Activated CD4-positive, alpha-beta memory T cell treated with anti-CD3 and anti-CD28 coated beads, Interleukin-2, amount 10 ng/mL, durations not matched to agents 7 days and 5 days (primary cell): Measurements from ENCODE around the gene CEP170B. TPM values are rescaled to one million over a fixed set of nuclear protein-coding genes. Genes with fewer than 3 reads are reported as not detected.
"Not testable (repeated sequence)": the region's sequence is repeated elsewhere in the genome, so short reads cannot be mapped to it uniquely, and the experiment has no call there.

Source experiments
- CTCF ChIA-PET: fragments of 350-600 bp; sonication (Branson Sonifier 250); formaldehyde crosslinking; loops from one replicate; lab custom pipeline; 2021; ENCODE audit warnings: antibody characterized with exemption, inconsistent platforms; lab: Charles Lee
- POLR2A ChIA-PET: fragments of 350-600 bp; sonication (Branson Sonifier 250); formaldehyde crosslinking; loops from one replicate; lab custom pipeline; 2021; ENCODE audit warnings: antibody characterized with exemption; lab: Charles Lee
- DNase-seq: peaks from one replicate; pipeline ENCODE4 v3.0.0-alpha.2; 2020
- H3K27ac Mint-ChIP-seq: one replicate; pipeline ENCODE4 v1.8.0; 2021; ENCODE audit warnings: mild to moderate bottlenecking, mixed read lengths
- H3K27me3 Mint-ChIP-seq: one replicate; pipeline ENCODE4 v1.8.0; 2021; ENCODE audit warnings: mixed read lengths
- H3K36me3 Mint-ChIP-seq: one replicate; pipeline ENCODE4 v1.8.0; 2021; ENCODE audit warnings: low read depth, mixed read lengths
- H3K4me1 Mint-ChIP-seq: one replicate; pipeline ENCODE4 v1.8.0; 2021; ENCODE audit warnings: mixed read lengths
- H3K4me3 Mint-ChIP-seq: one replicate; pipeline ENCODE4 v1.8.0; 2021; ENCODE audit warnings: mild to moderate bottlenecking, mixed read lengths
- H3K9me3 Mint-ChIP-seq: one replicate; pipeline ENCODE4 v1.8.0; 2021; ENCODE audit warnings: mixed read lengths
- total RNA-seq, 2 experiments: library from RNA; stranded (reverse); gene quantifications; one replicate each; pipeline ENCODE4 v1.2.3, GENCODE V29; 2021

Gene CEP170B
- total RNA-seq, 2 experiments from 2014 or later: 3.0 to 3.2 TPM

- Mint-ChIP-seq H3K27ac (no peak overlapping the region), H3K36me3 (no peaks in the 10 kb centered on the region), H3K9me3 (no peaks in the 10 kb centered on the region), H3K27me3 (no peaks in the 10 kb centered on the region), H3K4me1 (no peaks in the 10 kb centered on the region), H3K4me3 (no peak overlapping the region)
- CTCF ChIA-PET: no interaction called here
- POLR2A ChIA-PET: no interaction called here
- DNase-seq: no peak
These were observed 24.3 kb downstream of the CEP170B start for GRCh38 chr14:104889375-104889757.

GRCh38 chr14:104890292-104890691 is 25.2 kb downstream of the CEP170B start:
- POLR2A ChIA-PET, H3K27ac Mint-ChIP-seq, H3K27me3 Mint-ChIP-seq, DNase-seq, CTCF ChIA-PET, H3K36me3 Mint-ChIP-seq, H3K4me3 Mint-ChIP-seq, H3K4me1 Mint-ChIP-seq, H3K9me3 Mint-ChIP-seq: not testable (repeated sequence)

GRCh38 chr14:104891121-104891551 is 26.1 kb downstream of the CEP170B start:
- Mint-ChIP-seq H3K9me3 (no peaks in the 10 kb centered on the region), H3K36me3 (no peaks in the 10 kb centered on the region), H3K4me3 (no peak overlapping the region), H3K27me3 (no peaks in the 10 kb centered on the region), H3K27ac (no peak overlapping the region), H3K4me1 (no peaks in the 10 kb centered on the region)
- POLR2A ChIA-PET: no interaction called here
- DNase-seq: no peak
- CTCF ChIA-PET: no interaction called here

- H3K27ac Mint-ChIP-seq: no peak overlapping the region
- no peaks in the 10 kb centered on the region for H3K4me1 Mint-ChIP-seq
- no peaks in the 10 kb centered on the region for H3K36me3 Mint-ChIP-seq
- H3K9me3 Mint-ChIP-seq: no peaks in the 10 kb centered on the region
- ChIA-PET CTCF (no interaction called here), POLR2A (no interaction called here)
- no peak for DNase-seq
- no peak overlapping the region for H3K4me3 Mint-ChIP-seq
- no peaks in the 10 kb centered on the region for H3K27me3 Mint-ChIP-seq
These were observed 26.8 kb downstream of the CEP170B start for GRCh38 chr14:104891664-104892530.

GRCh38 chr14:104892531-104893434 is 27.7 kb downstream of the CEP170B start:
- no peak overlapping the region for H3K27ac Mint-ChIP-seq
- CTCF ChIA-PET: no interaction called here

GRCh38 chr14:104893435-104894207 is 28.6 kb downstream of the CEP170B start:
- CTCF ChIA-PET: interaction anchor here (0.7 to 1.1 kb wide), 2 partner anchors 28 to 212 kb away, joined by 3 read pairs; no protein-coding TSS in a partner anchor
- Mint-ChIP-seq H3K27me3 (peaks cover under 1% of the 10 kb centered on the region), H3K36me3 (no peaks in the 10 kb centered on the region), H3K4me1 (no peaks in the 10 kb centered on the region), H3K27ac (no peak overlapping the region), H3K9me3 (no peaks in the 10 kb centered on the region), H3K4me3 (no peak overlapping the region)
- POLR2A ChIA-PET: no interaction called here
- no peak for DNase-seq

More at GRCh38 chr14:104892531-104893434, 27.7 kb downstream of the CEP170B start:
- Mint-ChIP-seq H3K4me3 (no peak overlapping the region), H3K4me1 (no peaks in the 10 kb centered on the region), H3K27me3 (no peaks in the 10 kb centered on the region), H3K36me3 (no peaks in the 10 kb centered on the region), H3K9me3 (no peaks in the 10 kb centered on the region)
- POLR2A ChIA-PET: no interaction called here
- no peak for DNase-seq

GRCh38 chr14:104894331-104895206 is 29.5 kb downstream of the CEP170B start:
- CTCF ChIA-PET: interaction anchor here (0.7 to 1.1 kb wide), 2 partner anchors 27 to 211 kb away, joined by 3 read pairs; no protein-coding TSS in a partner anchor

GRCh38 chr14:104895207-104895785 is 30.2 kb downstream of the CEP170B start:
- ChIA-PET POLR2A (no interaction called here), CTCF (no interaction called here)
- H3K4me3 Mint-ChIP-seq: no peak overlapping the region
- peaks cover 3% of the 10 kb centered on the region for H3K27me3 Mint-ChIP-seq
- H3K27ac Mint-ChIP-seq: no peak overlapping the region
- H3K36me3 Mint-ChIP-seq: no peaks in the 10 kb centered on the region
- no peaks in the 10 kb centered on the region for H3K9me3 Mint-ChIP-seq
- no peak for DNase-seq
- H3K4me1 Mint-ChIP-seq: no peaks in the 10 kb centered on the region

More at GRCh38 chr14:104894331-104895206, 29.5 kb downstream of the CEP170B start:
- Mint-ChIP-seq H3K4me3 (no peak overlapping the region), H3K36me3 (no peaks in the 10 kb centered on the region), H3K9me3 (no peaks in the 10 kb centered on the region), H3K27ac (no peak overlapping the region), H3K4me1 (no peaks in the 10 kb centered on the region), H3K27me3 (peaks cover 3% of the 10 kb centered on the region)
- DNase-seq: no peak
- POLR2A ChIA-PET: no interaction called here

GRCh38 chr14:104895786-104896661 is 31.0 kb downstream of the CEP170B start:
- no peak for DNase-seq

GRCh38 chr14:104897330-104898194 is 32.5 kb downstream of the CEP170B start:
- ChIA-PET CTCF (interaction anchor here (0.6 kb wide), 1 partner anchor 139 kb away, joined by 5 read pairs; no protein-coding TSS in a partner anchor), POLR2A (no interaction called here)
- Mint-ChIP-seq H3K27ac (no peak overlapping the region), H3K27me3 (peaks cover 9% of the 10 kb centered on the region), H3K4me1 (peaks cover 6% of the 10 kb centered on the region), H3K36me3 (no peaks in the 10 kb centered on the region), H3K9me3 (no peaks in the 10 kb centered on the region), H3K4me3 (no peak overlapping the region)
- DNase-seq: no peak

More at GRCh38 chr14:104895786-104896661, 31.0 kb downstream of the CEP170B start:
- Mint-ChIP-seq H3K4me3 (no peak overlapping the region), H3K36me3 (no peaks in the 10 kb centered on the region), H3K27me3 (peaks cover 5% of the 10 kb centered on the region), H3K27ac (no peak overlapping the region), H3K4me1 (peaks cover 1% of the 10 kb centered on the region), H3K9me3 (no peaks in the 10 kb centered on the region)
- CTCF ChIA-PET: interaction anchor here (0.6 kb wide), 1 partner anchor 26 kb away, joined by 3 read pairs; no protein-coding TSS in a partner anchor
- POLR2A ChIA-PET: no interaction called here
